GM23338 (cell line): Measurements from ENCODE around the gene CADPS. TPM values are rescaled to one million over a fixed set of nuclear protein-coding genes. Genes with fewer than 3 reads are reported as not detected.

Source experiments
- ATAC-seq: fragments of 200-7000 bp; cut with Tn5 transposase; 3 replicates; pipeline ENCODE4 v1.9.1; 2020
- DNase-seq: peaks from one replicate; pipeline ENCODE4 v3.0.0-alpha.2; 2015; ENCODE audit warnings: low spot score
- H2AFZ ChIP-seq: fragments of 200-600 bp; sonication (generic); 2 replicates; pipeline ENCODE4 v1.8.0; 2016; ENCODE audit warnings: antibody characterized with exemption, mild to moderate bottlenecking, moderate library complexity
- H3F3A ChIP-seq: fragments of 200-600 bp; sonication (generic); replicated peaks from 2 replicates; pipeline ENCODE4 v1.8.0; 2017; ENCODE audit warnings: antibody characterized with exemption, mixed run types, low read depth
- H3K27ac ChIP-seq: fragments of 200-600 bp; sonication (generic); 2 replicates; pipeline ENCODE4 v1.6.1; 2016; ENCODE audit warnings: low read depth
- H3K27me3 ChIP-seq: fragments of 200-600 bp; sonication (generic); 2 replicates; pipeline ENCODE4 v1.8.0; 2016; ENCODE audit warnings: mild to moderate bottlenecking, mixed run types, moderate library complexity; ENCODE audit not compliant: insufficient read depth
- H3K36me3 ChIP-seq: fragments of 200-600 bp; sonication (generic); 2 replicates; pipeline ENCODE4 v1.8.0; 2016; ENCODE audit warnings: mild to moderate bottlenecking; ENCODE audit not compliant: insufficient read depth
- H3K4me1 ChIP-seq: fragments of 200-600 bp; sonication (generic); 2 replicates; pipeline ENCODE4 v1.8.0; 2016; ENCODE audit warnings: mild to moderate bottlenecking, moderate library complexity; ENCODE audit not compliant: insufficient read depth
- H3K4me2 ChIP-seq: fragments of 200-600 bp; sonication (generic); 2 replicates; pipeline ENCODE4 v1.7.1; 2017; ENCODE audit warnings: mixed run types
- H3K4me3 ChIP-seq: fragments of 200-600 bp; sonication (generic); 2 replicates; pipeline ENCODE4 v1.6.1; 2016; ENCODE audit warnings: mixed run types
- H3K79me2 ChIP-seq: fragments of 200-600 bp; sonication (generic); replicated peaks from 2 replicates; pipeline ENCODE4 v1.8.0; 2017; ENCODE audit warnings: mild to moderate bottlenecking; ENCODE audit not compliant: insufficient read depth
- H3K9me2 ChIP-seq: fragments of 200-600 bp; sonication (generic); 2 replicates; pipeline ENCODE4 v1.8.0; 2017; ENCODE audit not compliant: insufficient read depth
- H4K20me1 ChIP-seq: fragments of 200-600 bp; sonication (generic); replicated peaks from 2 replicates; pipeline ENCODE4 v1.8.0; 2017; ENCODE audit warnings: mild to moderate bottlenecking; ENCODE audit not compliant: insufficient read depth
- H3K27ac Mint-ChIP-seq: 2 replicates; pipeline ENCODE4 v1.8.0; 2020; ENCODE audit warnings: inconsistent platforms, mild to moderate bottlenecking, moderate library complexity, mixed read lengths
- H3K27me3 Mint-ChIP-seq: 3 replicates; pipeline ENCODE4 v1.8.0; 2022; ENCODE audit warnings: low read depth, mild to moderate bottlenecking, moderate library complexity, mixed read lengths, inconsistent platforms; ENCODE audit not compliant: insufficient read depth, poor library complexity
- H3K36me3 Mint-ChIP-seq: 3 replicates; pipeline ENCODE4 v1.8.0; 2021; ENCODE audit warnings: low read depth, mild to moderate bottlenecking, inconsistent platforms, moderate library complexity, mixed read lengths
- H3K4me1 Mint-ChIP-seq: 3 replicates; pipeline ENCODE4 v1.8.0; 2020; ENCODE audit warnings: mild to moderate bottlenecking, inconsistent platforms, mixed read lengths
- H3K4me3 Mint-ChIP-seq: 3 replicates; pipeline ENCODE4 v1.8.0; 2021; ENCODE audit warnings: moderate library complexity, mild to moderate bottlenecking, inconsistent platforms, mixed read lengths
- H3K9me3 Mint-ChIP-seq: 3 replicates; pipeline ENCODE4 v1.8.0; 2020; ENCODE audit warnings: moderate library complexity, mild to moderate bottlenecking, inconsistent platforms, mixed read lengths
- CREB1 ChIP-seq: fragments of 250-450 bp; sonication (Bioruptor Pico); IDR thresholded peaks from 2 replicates; pipeline ENCODE4 v1.5.0; 2020; ENCODE audit warnings: low read depth, mild to moderate bottlenecking, moderate library complexity
- ETS1 ChIP-seq: IDR thresholded peaks from 2 replicates; pipeline ENCODE4 v1.6.1; 2016; ENCODE audit warnings: antibody characterized with exemption
- EZH2 ChIP-seq: fragments of 200-600 bp; sonication (generic); IDR thresholded peaks from one replicate; pipeline ENCODE4 v1.8.0; 2017; ENCODE audit warnings: antibody characterized with exemption, mild to moderate bottlenecking, low read depth; ENCODE audit not compliant: unreplicated experiment
- EZH2phosphoT487 ChIP-seq: fragments of 200-600 bp; sonication (generic); IDR thresholded peaks from one replicate; pipeline ENCODE4 v1.8.1; 2018; ENCODE audit warnings: antibody characterized with exemption; ENCODE audit not compliant: unreplicated experiment
- JUNB ChIP-seq: IDR thresholded peaks from one replicate; pipeline ENCODE4 v1.6.1; 2016; ENCODE audit warnings: antibody characterized with exemption; ENCODE audit not compliant: unreplicated experiment
- NANOG ChIP-seq: IDR thresholded peaks from 2 replicates; pipeline ENCODE4 v1.6.1; 2016; ENCODE audit warnings: antibody characterized with exemption, borderline replicate concordance
- POLR2AphosphoS5 ChIP-seq: IDR thresholded peaks from 2 replicates; pipeline ENCODE4 v1.6.1; 2016; ENCODE audit warnings: antibody characterized with exemption, low read depth
- REST ChIP-seq: IDR thresholded peaks from one replicate; pipeline ENCODE4 v1.6.1; 2018; ENCODE audit warnings: antibody characterized with exemption; ENCODE audit not compliant: unreplicated experiment
- STAT1 ChIP-seq: IDR thresholded peaks from one replicate; pipeline ENCODE4 v1.6.1; 2016; ENCODE audit warnings: antibody characterized with exemption; ENCODE audit not compliant: unreplicated experiment
- ZNF114 ChIP-seq: fragments of 250-450 bp; sonication (Bioruptor Pico); IDR thresholded peaks from 2 replicates; pipeline ENCODE4 v1.5.0; 2020; ENCODE audit warnings: mild to moderate bottlenecking, moderate library complexity
- polyA plus RNA-seq: library from polyadenylated mRNA; unstranded; fragments of >200 nt; fragmentation: Nextera tagmentation; extraction: Ambion mirVana; gene quantifications from 2 replicates; pipeline ENCODE4 v1.2.1, GENCODE V29; 2016
- total RNA-seq: library from RNA; depleted of rRNA; stranded (reverse); fragments of >200 nt; shearing (Covaris generic); gene quantifications from 2 replicates; pipeline ENCODE4 v1.2.3, GENCODE V29; 2014

CADPS gene
- total and polyA plus RNA-seq, 2 experiments from 2014 or later = 14.7 to 22.0 TPM

GRCh38 chr3:62845996-62846395 lies 29.2 kb downstream of the CADPS start (continued):
- TF ChIP-seq ETS1 = no peak
- TF ChIP-seq STAT1 = no peak
- TF ChIP-seq ZNF114 (CRISPR knock-in tag) = no peak
- no peak for TF ChIP-seq REST

- Mint-ChIP-seq H3K9me3 (peaks cover 3% of the 10 kb centered on the region; the same call in 1 of the 3 replicates), H3K4me1 (no peaks in the 10 kb centered on the region), H3K27me3 (no peaks in the 10 kb centered on the region), H3K27ac (no peak overlapping the region), H3K36me3 (peaks cover 3% of the 10 kb centered on the region; the same call in 2 of the 3 replicates), H3K4me3 (no peak overlapping the region)
- no peaks in the 10 kb centered on the region for H3K4me1 ChIP-seq
- H3K27me3 ChIP-seq = no peaks in the 10 kb centered on the region
- H4K20me1 ChIP-seq = no peaks in the 10 kb centered on the region
- no peaks in the 10 kb centered on the region for H3K36me3 ChIP-seq
- H3K9me2 ChIP-seq = no peaks in the 10 kb centered on the region
- ATAC-seq (no peak), DNase-seq (no peak)
- no peaks in the 10 kb centered on the region for H3F3A ChIP-seq
- no peak overlapping the region for H3K27ac ChIP-seq
- H3K4me3 ChIP-seq = no peak overlapping the region
- no peaks in the 10 kb centered on the region for H3K79me2 ChIP-seq
- no peak overlapping the region for H2AFZ ChIP-seq
- no peak overlapping the region for H3K4me2 ChIP-seq
- no peak for TF ChIP-seq ETS1
- TF ChIP-seq CREB1 (CRISPR knock-in tag) = no peak
- no peak for TF ChIP-seq REST
- no peak for TF ChIP-seq POLR2AphosphoS5
- no peak for TF ChIP-seq EZH2
- no peak for TF ChIP-seq JUNB
- TF ChIP-seq EZH2phosphoT487 = no peak
- no peak for TF ChIP-seq NANOG
These were observed 31.7 kb downstream of the CADPS start for GRCh38 chr3:62843508-62843907.
